ENCODE measurements around the gene OASL. TPM values are rescaled to one million over a fixed set of nuclear protein-coding genes. Genes with fewer than 3 reads are reported as not detected.

OASL gene
- total RNA-seq, 1 experiment from 2014 or later: not detected

DNA sequence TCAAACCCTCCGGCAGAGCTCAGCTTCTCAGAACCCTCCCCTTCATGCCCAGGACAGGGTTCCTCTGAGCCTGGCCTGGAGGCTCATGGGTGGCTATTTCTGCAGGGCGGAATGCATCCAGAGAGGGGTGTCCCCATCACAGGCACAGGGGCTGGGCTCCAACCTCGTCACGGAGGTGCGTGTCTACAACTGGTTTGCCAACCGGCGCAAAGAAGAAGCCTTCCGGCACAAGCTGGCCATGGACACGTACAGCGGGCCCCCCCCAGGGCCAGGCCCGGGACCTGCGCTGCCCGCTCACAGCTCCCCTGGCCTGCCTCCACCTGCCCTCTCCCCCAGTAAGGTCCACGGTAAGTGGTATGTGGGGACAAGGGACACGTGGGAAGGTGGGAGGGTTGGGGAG lies 45.0 kb downstream of the OASL start:
- Histone ChIP-seq H3K18ac (ENCODE audit: insufficient read length, low read depth, low read length) (no peak overlapping the region), H3K4me2 (ENCODE audit: insufficient read depth, insufficient read length, low read length) (no peak overlapping the region)

More for the DNA sequence above, 45.0 kb downstream of the OASL start:
- Mint-ChIP-seq H3K36me3 (ENCODE audit: insufficient read depth in 1 of 3, low read depth in 3 of 3) (no peaks in the 10 kb centered on the region), H3K27me3 (ENCODE audit: low read depth) (peaks cover 12% of the 10 kb centered on the region), H3K4me3 (no peak overlapping the region), H3K4me1 (peaks cover under 1 to 4% of the 10 kb centered on the region in 2 experiments; a peak in 2 of 4 replicates), H3K27ac (no peak overlapping the region), H3K9me3 (peaks cover 0 to 3% of the 10 kb centered on the region in 2 experiments; a peak in 2 of 5 replicates)
- no peaks in the 10 kb centered on the region for H3K9me3 ChIP-seq (ENCODE audit: control insufficient read depth, low read depth, low read length)
- H4K5ac ChIP-seq (ENCODE audit: insufficient read length, low read depth, low read length): no peak overlapping the region
- no peak for TF ChIP-seq CTCF (conservative IDR thresholded peaks at IDR 0.05)
- no peaks in the 10 kb centered on the region for H3K23me2 ChIP-seq (ENCODE audit: insufficient read length, low read depth, low read length, poor library complexity, severe bottlenecking)
- no peaks in the 10 kb centered on the region for H3K27me3 ChIP-seq (ENCODE audit: insufficient read depth, low read length)
- H4K8ac ChIP-seq (replicated peaks; ENCODE audit: insufficient read length, low read depth, low read length): no peak overlapping the region
- H3K4ac ChIP-seq (ENCODE audit: low read depth, low read length): no peak overlapping the region
- H2BK120ac ChIP-seq (ENCODE audit: low read depth, low read length, poor library complexity, severe bottlenecking): no peak overlapping the region
- no peaks in the 10 kb centered on the region for H3K79me2 ChIP-seq (ENCODE audit: insufficient read depth, low read length)
- no peaks in the 10 kb centered on the region for H4K20me1 ChIP-seq (ENCODE audit: control insufficient read depth, insufficient read depth, insufficient read length)
- no peak overlapping the region for H2BK20ac ChIP-seq (ENCODE audit: low read depth, low read length, poor library complexity, severe bottlenecking)
- H2BK15ac ChIP-seq (ENCODE audit: low read depth, low read length): no peak overlapping the region
- H2AK5ac ChIP-seq (ENCODE audit: insufficient read length, low read length): no peak overlapping the region
- no peak overlapping the region for H2AFZ ChIP-seq (ENCODE audit: low read length)
- no peak overlapping the region for H2BK12ac ChIP-seq (ENCODE audit: insufficient read length, low read depth, low read length)
- H3K23ac ChIP-seq (ENCODE audit: insufficient read length, low read depth, low read length): no peak overlapping the region
- no peak overlapping the region for H3K9ac ChIP-seq (ENCODE audit: extremely low read depth, insufficient read length, low read length)
- H3K14ac ChIP-seq (ENCODE audit: insufficient read depth, low read length): no peak overlapping the region
- H3K56ac ChIP-seq (ENCODE audit: insufficient read length, low read depth, low read length): no peak overlapping the region
- no CpG with 5 or more reads among the region's 15 CpGs for WGBS (ENCODE audit: extremely low coverage, insufficient read length, low lambda C conversion rate)
- H3K79me1 ChIP-seq (ENCODE audit: insufficient read depth, low read depth, low read length, poor library complexity, severe bottlenecking): no peaks in the 10 kb centered on the region
- no peak overlapping the region for H3T11ph ChIP-seq (ENCODE audit: low read length)
- no peak for DNase-seq
- no peaks in the 10 kb centered on the region for H3K4me1 ChIP-seq (ENCODE audit: insufficient read depth, low read length)
- no peak overlapping the region for H2BK5ac ChIP-seq (ENCODE audit: insufficient read length, low read length)
- H3K27ac ChIP-seq (ENCODE audit: insufficient read length, low read depth, low read length): no peak overlapping the region
- H4K91ac ChIP-seq (ENCODE audit: insufficient read length, low read depth, low read length): no peak overlapping the region

Data from H9 (cell line).